ENCODE measurements around the gene FERMT2.
"Not testable (repeated sequence)": the region's sequence is repeated elsewhere in the genome, so short reads cannot be mapped to it uniquely, and the experiment has no call there.

The FERMT2 gene

DNA sequence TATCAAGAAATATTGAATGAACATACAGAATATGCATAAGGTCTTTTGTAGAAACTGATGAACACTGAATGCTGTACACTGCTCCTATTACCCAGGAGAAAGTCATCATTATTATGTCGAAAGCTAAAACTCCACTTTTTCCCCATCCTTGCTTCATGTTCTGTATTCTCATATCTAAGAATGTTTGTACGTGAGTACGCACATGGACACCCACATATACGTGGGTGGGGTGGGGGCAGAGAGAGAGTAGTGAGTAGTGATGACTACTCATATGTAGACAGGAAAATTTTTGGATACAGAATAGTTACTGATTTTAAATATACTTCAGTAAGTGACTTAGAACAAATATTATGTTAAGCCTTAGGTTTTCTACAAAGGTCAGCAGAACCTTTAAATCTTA, 75.1 kb downstream of the FERMT2 start:
- H3K4me3 Mint-ChIP-seq, result no peak overlapping the region
- ATAC-seq (no peak), DNase-seq (no peak)
- no peaks in the 10 kb centered on the region for H3K27me3 Mint-ChIP-seq
- H3K9me3 Mint-ChIP-seq, result no peaks in the 10 kb centered on the region
- H3K27ac Mint-ChIP-seq, result no peak overlapping the region
- no peaks in the 10 kb centered on the region for H3K4me1 Mint-ChIP-seq
- H3K36me3 Mint-ChIP-seq (ENCODE audit: low read depth), result no peaks in the 10 kb centered on the region

DNA sequence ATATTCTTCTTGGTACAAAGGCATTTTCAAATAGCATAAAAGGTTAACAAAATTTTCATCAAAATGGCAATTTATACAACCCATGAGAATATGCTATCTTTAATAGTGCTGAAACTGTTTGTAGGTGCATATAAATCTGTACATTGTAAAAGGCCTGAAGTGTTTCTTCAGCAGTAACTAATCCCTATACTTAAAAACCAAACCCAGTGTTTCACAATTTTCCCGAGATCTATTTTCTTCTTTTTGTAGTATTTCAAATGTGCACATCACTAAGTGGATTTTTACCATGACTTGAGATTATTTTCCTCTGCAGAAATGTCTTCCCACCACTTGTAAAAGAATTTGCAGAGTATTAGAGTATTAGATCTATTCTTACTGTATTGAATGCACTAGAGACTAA, 76.5 kb downstream of the FERMT2 start:
- no peak for DNase-seq
- no peak for ATAC-seq
- H3K36me3 Mint-ChIP-seq (ENCODE audit: low read depth), result no peaks in the 10 kb centered on the region
- no peaks in the 10 kb centered on the region for H3K9me3 Mint-ChIP-seq
- H3K27ac Mint-ChIP-seq, result no peak overlapping the region
- H3K4me3 Mint-ChIP-seq, result no peak overlapping the region
- H3K4me1 Mint-ChIP-seq, result no peaks in the 10 kb centered on the region
- no peaks in the 10 kb centered on the region for H3K27me3 Mint-ChIP-seq

DNA sequence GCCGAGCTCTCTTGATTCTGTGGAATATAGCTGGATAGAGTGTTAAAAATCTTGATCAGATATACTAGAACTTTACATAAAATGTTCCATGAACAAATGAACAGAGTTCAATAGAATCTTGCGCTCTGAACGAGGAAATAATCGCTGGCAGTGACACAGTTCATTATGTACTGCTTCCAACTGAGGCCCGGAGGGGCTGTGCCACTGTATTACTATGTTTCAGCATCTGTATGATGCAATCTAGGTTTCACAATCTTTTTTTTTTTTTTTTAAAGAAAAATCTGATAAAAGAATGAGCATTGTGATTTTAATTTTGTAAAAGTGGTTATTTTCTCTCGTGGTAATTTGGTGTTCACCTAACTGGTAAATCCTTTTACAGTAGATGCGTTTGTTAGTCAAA, 77.2 kb downstream of the FERMT2 start:
- Mint-ChIP-seq H3K4me3 (no peak overlapping the region), H3K27me3 (no peaks in the 10 kb centered on the region), H3K36me3 (ENCODE audit: low read depth) (no peaks in the 10 kb centered on the region), H3K9me3 (no peaks in the 10 kb centered on the region), H3K27ac (no peak overlapping the region), H3K4me1 (no peaks in the 10 kb centered on the region)
- ATAC-seq, result no peak
- DNase-seq, result no peak

DNA sequence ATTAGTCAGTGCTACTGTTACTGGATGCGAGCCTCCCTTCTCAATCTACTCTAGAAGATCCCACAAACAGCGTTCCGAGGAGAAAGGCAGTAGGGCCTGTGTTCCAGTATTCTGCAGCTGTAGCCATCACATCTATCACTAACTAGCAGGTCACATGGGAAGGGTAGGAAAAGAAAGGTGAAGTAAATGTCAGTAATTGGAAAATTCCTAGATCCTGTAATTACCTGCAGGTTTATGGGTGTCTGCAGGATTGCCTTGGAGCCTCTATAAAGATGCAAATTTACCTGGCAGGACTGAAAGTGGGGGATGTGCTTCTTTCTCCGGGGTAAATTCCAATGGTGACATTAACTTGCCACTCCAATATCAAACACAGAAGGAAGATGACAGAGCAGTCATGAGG, 77.8 kb downstream of the FERMT2 start:
- ATAC-seq (no peak), DNase-seq (no peak)
- no peak overlapping the region for H3K27ac Mint-ChIP-seq
- H3K4me1 Mint-ChIP-seq, result no peaks in the 10 kb centered on the region
- H3K9me3 Mint-ChIP-seq, result no peaks in the 10 kb centered on the region
- H3K36me3 Mint-ChIP-seq (ENCODE audit: low read depth), result no peaks in the 10 kb centered on the region
- H3K27me3 Mint-ChIP-seq, result no peaks in the 10 kb centered on the region
- H3K4me3 Mint-ChIP-seq, result no peak overlapping the region

DNA sequence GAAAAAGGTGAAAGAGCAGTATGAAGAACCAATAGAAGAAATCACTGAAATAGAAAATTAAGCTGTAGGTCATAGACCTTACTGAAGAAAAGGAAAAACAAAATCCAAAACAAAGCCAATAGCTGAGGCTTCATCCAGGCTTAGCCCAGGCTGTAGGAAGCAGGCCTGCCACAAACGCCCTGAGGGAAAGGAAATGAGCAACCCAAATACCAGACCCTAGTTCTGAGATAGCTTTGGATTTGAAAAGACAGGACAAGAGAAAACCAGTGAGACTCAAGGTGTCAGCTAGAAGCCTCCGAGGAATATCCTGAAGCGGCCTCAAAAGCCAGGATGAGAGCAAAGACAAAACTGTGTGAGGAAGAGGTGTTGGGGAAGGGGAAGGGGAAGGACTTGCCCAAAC, 79.2 kb downstream of the FERMT2 start:
- Mint-ChIP-seq H3K27me3 (no peaks in the 10 kb centered on the region), H3K4me3 (no peak overlapping the region), H3K36me3 (ENCODE audit: low read depth) (no peaks in the 10 kb centered on the region), H3K27ac (no peak overlapping the region), H3K4me1 (no peaks in the 10 kb centered on the region), H3K9me3 (no peaks in the 10 kb centered on the region)
- no peak for ATAC-seq
- DNase-seq, result no peak

DNA sequence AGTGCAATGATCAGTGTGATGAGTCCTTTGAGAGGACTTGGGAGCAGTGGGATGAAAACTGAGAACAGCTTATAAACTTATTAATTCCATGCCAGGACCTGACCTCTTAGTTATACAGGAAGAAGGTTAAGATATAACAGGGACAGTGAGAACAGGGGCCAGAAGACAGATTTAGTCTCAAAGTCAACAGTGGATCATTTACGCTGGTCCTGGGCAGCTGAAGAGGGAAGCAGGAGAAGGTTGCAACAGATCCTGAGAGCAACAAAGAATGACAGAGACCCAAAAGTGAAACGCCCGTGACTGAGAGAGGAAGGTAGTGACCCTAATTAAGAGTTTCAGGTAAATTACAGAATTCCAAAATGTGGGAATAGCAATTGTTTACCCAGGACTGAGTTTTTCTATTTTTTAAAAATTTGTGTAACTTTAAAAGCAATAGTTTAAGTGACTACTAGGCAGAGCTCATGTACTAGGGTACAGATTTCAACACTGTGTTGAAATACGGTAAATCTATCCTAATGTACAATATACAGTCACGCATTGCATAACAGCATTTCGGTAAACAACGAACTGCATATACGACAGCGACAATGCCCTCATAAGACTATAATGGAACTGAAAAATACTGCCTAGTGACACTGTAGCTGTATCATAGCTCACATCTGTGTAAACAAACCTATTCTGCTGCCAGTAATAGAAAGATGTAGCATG, 81.8 kb downstream of the FERMT2 start:
- Mint-ChIP-seq H3K9me3 (no peaks in the 10 kb centered on the region), H3K4me1 (no peaks in the 10 kb centered on the region), H3K4me3 (no peak overlapping the region), H3K36me3 (ENCODE audit: low read depth) (no peaks in the 10 kb centered on the region), H3K27me3 (no peaks in the 10 kb centered on the region), H3K27ac (no peak overlapping the region)
- DNase-seq, result no peak
- ATAC-seq, result no peak

DNA sequence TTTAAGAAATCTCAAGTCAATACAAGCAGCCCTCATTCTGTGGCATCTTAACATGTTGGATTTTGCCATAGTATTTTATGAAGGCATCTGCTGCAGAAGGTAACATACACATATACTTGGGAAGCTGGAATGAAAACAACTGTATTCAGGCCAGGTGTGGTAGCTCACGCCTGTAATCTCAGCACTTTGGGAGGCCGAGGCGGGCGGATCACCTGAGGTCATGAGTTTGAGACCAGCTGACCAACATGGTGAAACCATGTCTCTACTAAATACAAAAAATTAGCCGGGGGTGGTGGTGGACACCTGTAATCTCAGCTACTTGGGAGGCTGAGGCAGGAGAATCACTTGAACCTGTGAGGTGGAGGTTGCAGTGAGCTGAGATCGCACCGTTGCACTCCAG, 86.0 kb downstream of the FERMT2 start:
- not testable (repeated sequence) for H3K36me3 Mint-ChIP-seq (ENCODE audit: low read depth); H3K4me1 Mint-ChIP-seq; H3K27me3 Mint-ChIP-seq; DNase-seq; H3K9me3 Mint-ChIP-seq; H3K27ac Mint-ChIP-seq; ATAC-seq; H3K4me3 Mint-ChIP-seq

DNA sequence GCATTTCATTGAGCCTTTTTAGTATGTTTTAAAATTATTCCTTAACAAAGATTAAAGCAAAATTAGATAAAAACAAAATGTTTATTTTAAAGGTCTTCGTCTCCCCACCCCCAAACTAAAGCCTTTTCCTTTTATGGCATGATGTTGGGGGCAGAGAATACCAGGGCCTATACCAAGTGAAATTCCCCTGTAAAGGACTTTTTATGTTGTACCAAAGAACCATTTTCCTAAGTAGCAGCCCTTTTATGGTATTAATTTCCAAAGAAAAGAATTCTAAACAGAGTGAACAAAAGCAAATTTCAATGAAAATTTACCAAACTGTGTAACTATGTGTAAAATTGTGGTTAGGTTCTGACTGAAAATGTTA, 87.5 kb downstream of the FERMT2 start:
- ATAC-seq (no peak), DNase-seq (no peak)
- H3K4me3 Mint-ChIP-seq, result no peak overlapping the region
- no peaks in the 10 kb centered on the region for H3K4me1 Mint-ChIP-seq
- H3K36me3 Mint-ChIP-seq (ENCODE audit: low read depth), result no peaks in the 10 kb centered on the region
- H3K9me3 Mint-ChIP-seq, result no peaks in the 10 kb centered on the region
- no peak overlapping the region for H3K27ac Mint-ChIP-seq
- H3K27me3 Mint-ChIP-seq, result no peaks in the 10 kb centered on the region

DNA sequence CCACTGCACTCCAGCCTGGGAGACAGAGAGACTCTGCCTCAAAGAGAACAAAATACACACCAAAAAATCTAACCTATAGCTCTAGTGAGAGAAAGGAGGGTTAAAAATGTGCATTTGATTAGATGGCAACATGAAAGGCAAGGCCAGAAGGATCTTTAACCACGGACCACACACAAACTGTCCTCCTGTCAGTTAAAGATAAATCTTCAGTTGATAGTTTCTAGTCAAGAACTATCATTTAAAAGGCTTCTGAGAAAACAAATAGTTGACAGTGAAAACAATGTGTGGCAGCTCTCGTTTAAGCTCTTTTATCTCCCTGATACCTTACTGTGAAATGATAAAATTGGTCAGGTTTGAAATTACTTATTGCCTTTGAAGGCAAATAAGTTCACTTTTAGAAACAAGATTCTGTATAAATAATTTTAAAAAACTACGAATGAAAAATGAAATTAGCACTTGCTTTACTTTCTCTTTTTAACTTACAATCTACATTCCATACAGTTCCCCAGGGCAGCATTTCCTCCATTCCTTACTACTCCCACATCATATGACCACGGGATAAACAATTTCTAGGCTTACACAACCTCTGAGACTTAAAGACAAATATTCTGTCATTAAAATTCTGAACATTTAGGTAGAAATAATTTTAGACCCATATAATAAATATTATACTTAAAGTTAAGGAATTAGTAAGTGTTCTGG, 88.1 kb downstream of the FERMT2 start:
- ATAC-seq (no peak), DNase-seq (no peak)
- H3K27ac Mint-ChIP-seq, result no peak overlapping the region
- no peaks in the 10 kb centered on the region for H3K4me1 Mint-ChIP-seq
- no peaks in the 10 kb centered on the region for H3K27me3 Mint-ChIP-seq
- H3K36me3 Mint-ChIP-seq (ENCODE audit: low read depth), result no peaks in the 10 kb centered on the region
- H3K9me3 Mint-ChIP-seq, result no peaks in the 10 kb centered on the region
- no peak overlapping the region for H3K4me3 Mint-ChIP-seq

DNA sequence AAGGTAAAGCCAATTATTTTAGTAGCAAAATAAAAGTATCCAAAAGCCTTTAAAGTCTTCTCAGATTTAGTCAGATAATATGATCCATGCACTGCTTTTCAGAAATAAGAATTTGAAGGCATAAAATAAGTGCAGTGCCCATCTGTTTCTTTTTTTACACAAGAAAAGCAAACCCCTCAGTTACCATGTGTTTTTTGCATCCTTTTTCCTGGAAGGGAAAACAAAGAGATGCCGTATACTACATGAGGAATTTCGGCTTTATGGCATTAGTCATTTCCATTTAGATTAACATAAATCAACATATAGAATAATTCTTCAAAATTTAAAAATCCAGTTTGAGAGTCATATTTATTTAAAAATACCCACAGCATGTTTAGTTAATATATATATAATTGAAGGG, 89.4 kb downstream of the FERMT2 start:
- Mint-ChIP-seq H3K4me3 (no peak overlapping the region), H3K27ac (no peak overlapping the region), H3K9me3 (no peaks in the 10 kb centered on the region), H3K36me3 (ENCODE audit: low read depth) (no peaks in the 10 kb centered on the region), H3K4me1 (no peaks in the 10 kb centered on the region), H3K27me3 (no peaks in the 10 kb centered on the region)
- no peak for DNase-seq
- no peak for ATAC-seq

DNA sequence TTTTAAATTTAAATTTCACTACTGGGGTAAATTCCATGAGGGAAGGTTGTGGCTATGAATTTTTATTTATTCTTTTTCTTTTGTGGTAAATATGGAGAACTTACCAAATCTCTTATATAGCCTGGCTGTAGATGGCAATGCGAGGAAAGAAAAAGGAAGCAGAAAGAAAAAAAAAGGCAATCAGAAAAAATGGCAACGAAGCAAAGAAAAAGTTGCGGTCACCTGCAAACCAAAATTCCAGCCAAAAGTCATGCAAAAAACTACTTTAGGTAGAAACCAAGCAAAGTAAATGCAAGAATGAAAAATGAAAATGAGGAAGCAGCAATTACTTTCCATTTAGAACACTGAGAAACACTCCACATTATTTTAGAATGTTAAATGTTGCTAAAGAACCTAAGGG, 89.9 kb downstream of the FERMT2 start:
- Mint-ChIP-seq H3K4me1 (no peaks in the 10 kb centered on the region), H3K4me3 (no peak overlapping the region), H3K27ac (no peak overlapping the region)

DNA sequence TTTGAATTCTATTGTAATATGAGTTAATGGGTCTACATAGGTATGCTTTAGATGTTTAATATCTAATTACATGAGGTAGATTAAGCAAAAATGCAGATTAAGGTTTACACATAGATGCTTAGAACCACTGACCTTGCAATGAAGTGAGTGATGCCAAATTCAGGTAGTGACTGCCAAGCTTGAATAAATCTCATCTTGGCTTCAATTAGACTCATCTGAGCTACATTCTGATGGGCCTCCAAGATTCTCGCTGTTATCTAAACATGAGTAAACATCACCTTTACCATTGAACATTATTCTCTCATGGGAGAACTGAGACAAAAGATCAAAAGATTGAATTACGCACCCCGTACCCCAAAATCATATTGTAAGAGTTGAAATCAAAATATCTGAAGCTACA, 90.6 kb downstream of the FERMT2 start:
- ATAC-seq, result no peak

More for the DNA sequence above, 89.9 kb downstream of the FERMT2 start:
- Mint-ChIP-seq H3K9me3 (no peaks in the 10 kb centered on the region), H3K27me3 (no peaks in the 10 kb centered on the region), H3K36me3 (ENCODE audit: low read depth) (no peaks in the 10 kb centered on the region)
- no peak for ATAC-seq
- no peak for DNase-seq

DNA sequence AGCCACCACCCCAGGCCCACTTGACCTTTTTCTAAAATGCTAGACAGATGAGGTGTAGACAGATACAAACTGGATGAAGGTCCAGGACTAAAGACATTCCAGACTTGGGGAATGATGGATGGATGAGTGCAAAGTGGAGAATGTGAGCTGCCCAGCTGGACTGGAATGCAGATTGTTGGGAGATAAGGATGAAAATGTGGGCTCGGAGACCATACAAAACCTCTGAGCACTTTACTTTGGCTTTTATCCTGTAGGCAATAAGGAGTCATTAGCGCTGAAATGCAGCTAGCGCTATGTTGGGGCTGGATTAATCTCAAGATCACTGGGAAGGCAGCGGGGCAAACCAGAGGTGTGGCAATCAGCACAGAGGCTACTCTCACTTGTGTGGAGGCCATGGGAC, 94.7 kb downstream of the FERMT2 start:
- Mint-ChIP-seq H3K9me3 (no peaks in the 10 kb centered on the region), H3K27ac (no peak overlapping the region), H3K27me3 (no peaks in the 10 kb centered on the region), H3K4me1 (no peaks in the 10 kb centered on the region), H3K36me3 (ENCODE audit: low read depth) (no peaks in the 10 kb centered on the region), H3K4me3 (no peak overlapping the region)
- DNase-seq, result no peak
- no peak for ATAC-seq

More for the DNA sequence above, 90.6 kb downstream of the FERMT2 start:
- H3K27ac Mint-ChIP-seq, result no peak overlapping the region
- no peaks in the 10 kb centered on the region for H3K27me3 Mint-ChIP-seq
- DNase-seq, result no peak
- H3K4me1 Mint-ChIP-seq, result no peaks in the 10 kb centered on the region
- H3K9me3 Mint-ChIP-seq, result no peaks in the 10 kb centered on the region
- no peak overlapping the region for H3K4me3 Mint-ChIP-seq
- H3K36me3 Mint-ChIP-seq (ENCODE audit: low read depth), result no peaks in the 10 kb centered on the region

DNA sequence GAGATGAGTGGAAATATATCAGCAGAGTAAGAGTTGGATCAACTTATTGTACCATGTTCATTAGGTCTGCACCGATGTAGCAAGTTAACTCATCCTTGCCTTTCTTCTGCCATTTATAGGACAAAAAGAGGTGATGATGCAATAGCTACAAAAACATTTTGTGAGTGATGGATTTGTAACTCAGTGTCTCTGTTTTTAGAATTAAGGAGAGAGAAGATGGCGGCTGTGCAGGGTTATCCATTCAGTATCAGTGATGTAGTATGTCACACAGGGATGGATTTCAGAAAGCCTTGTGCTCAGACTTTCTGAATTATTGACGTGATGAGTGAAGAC, 97.4 kb downstream of the FERMT2 start:
- no peaks in the 10 kb centered on the region for H3K36me3 Mint-ChIP-seq (ENCODE audit: low read depth)
- no peaks in the 10 kb centered on the region for H3K27me3 Mint-ChIP-seq
- H3K27ac Mint-ChIP-seq, result no peak overlapping the region
- no peak for DNase-seq
- H3K4me1 Mint-ChIP-seq, result no peaks in the 10 kb centered on the region
- H3K9me3 Mint-ChIP-seq, result no peaks in the 10 kb centered on the region
- no peak for ATAC-seq
- no peak overlapping the region for H3K4me3 Mint-ChIP-seq

DNA sequence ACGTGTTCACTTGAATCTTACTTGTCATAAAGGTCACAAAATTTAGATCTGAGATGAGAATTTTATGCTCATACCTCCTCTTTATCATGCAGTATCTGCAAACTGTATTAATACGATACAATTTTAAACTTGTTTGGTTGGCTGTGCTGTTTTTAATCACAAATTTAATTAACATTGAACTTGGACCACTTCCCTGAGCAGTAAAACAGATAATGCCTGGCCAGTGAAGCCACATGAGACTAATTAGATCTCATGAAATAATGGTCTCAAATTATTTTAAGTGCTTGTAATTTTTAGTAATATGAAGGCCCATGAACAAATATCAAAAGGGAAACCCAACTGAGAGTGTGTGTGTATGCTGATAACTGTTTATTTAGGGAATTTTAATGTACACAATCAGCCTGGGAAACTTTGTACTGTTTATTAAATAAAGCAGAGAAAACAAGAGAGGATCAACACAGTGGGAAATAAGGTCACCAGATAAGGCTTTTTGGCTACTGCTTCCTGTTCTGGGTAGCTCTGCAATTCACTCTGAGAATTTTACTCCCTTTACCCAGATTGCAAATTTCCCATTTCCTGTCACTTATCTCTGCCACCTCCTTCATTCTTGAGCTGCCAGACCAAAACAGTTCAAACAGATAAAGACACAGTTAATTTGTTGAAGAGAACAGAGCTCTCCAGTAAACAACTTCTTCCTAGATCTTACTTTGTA, 97.9 kb downstream of the FERMT2 start:
- H3K27ac Mint-ChIP-seq, result no peak overlapping the region
- ATAC-seq, result no peak
- H3K9me3 Mint-ChIP-seq, result no peaks in the 10 kb centered on the region
- no peaks in the 10 kb centered on the region for H3K4me1 Mint-ChIP-seq
- no peaks in the 10 kb centered on the region for H3K27me3 Mint-ChIP-seq
- H3K36me3 Mint-ChIP-seq (ENCODE audit: low read depth), result no peaks in the 10 kb centered on the region
- H3K4me3 Mint-ChIP-seq, result no peak overlapping the region
- no peak for DNase-seq
